SK-N-SH (cell line): Measurements from ENCODE around the gene RS1.

Experiments
- EP300 ChIP-seq, 2 experiments: IDR thresholded peaks; 2 replicates each; pipeline versions ENCODE4 v1.4.0 to v1.6.1; 2012; ENCODE audit warnings: borderline replicate concordance in 1 of 2, low read depth in 1 of 2, low read length in 1 of 2
- EZH2phosphoT487 ChIP-seq: fragments of 200-600 bp; sonication (generic); IDR thresholded peaks from 2 replicates; pipeline ENCODE4 v1.6.1; 2017; ENCODE audit warnings: low read depth, mixed run types, mild to moderate bottlenecking, antibody characterized with exemption, moderate library complexity, borderline replicate concordance
- NFIC ChIP-seq: IDR thresholded peaks from 2 replicates; pipeline ENCODE4 v1.4.0; 2012; ENCODE audit warnings: borderline replicate concordance
- NRF1 ChIP-seq: IDR thresholded peaks from 2 replicates; pipeline ENCODE4 v1.6.1; 2012; ENCODE audit warnings: low read depth, mild to moderate bottlenecking, low read length
- POLR2AphosphoS5 ChIP-seq: IDR thresholded peaks from 2 replicates; pipeline ENCODE4 v1.6.1; 2012; ENCODE audit warnings: low read depth, low read length
- RFX5 ChIP-seq: IDR thresholded peaks from 2 replicates; pipeline ENCODE4 v1.6.1; 2012; ENCODE audit warnings: mild to moderate bottlenecking, improper control_type of control experiment, low read length
- SMC3 ChIP-seq: IDR thresholded peaks from 2 replicates; pipeline ENCODE4 v1.6.1; 2012; ENCODE audit warnings: low read depth, low read length, improper control_type of control experiment
- TAF1 ChIP-seq: IDR thresholded peaks from 2 replicates; pipeline ENCODE4 v1.6.1; 2012; ENCODE audit warnings: low read depth, mild to moderate bottlenecking, low read length, moderate library complexity, borderline replicate concordance
- TEAD4 ChIP-seq: IDR thresholded peaks from 2 replicates; pipeline ENCODE4 v1.4.0; 2012; ENCODE audit warnings: mild to moderate bottlenecking, borderline replicate concordance; ENCODE audit not compliant: insufficient read depth
- YY1 ChIP-seq: IDR thresholded peaks from 2 replicates; pipeline ENCODE4 v1.4.0; 2012; ENCODE audit warnings: low read depth, mild to moderate bottlenecking
- TF ChIP-seq, protein P1 (sequence below): fragments of 200-600 bp; sonication (generic); IDR thresholded peaks from 2 replicates; pipeline ENCODE4 v1.6.1; 2017; ENCODE audit warnings: antibody characterized with exemption, mild to moderate bottlenecking, moderate library complexity
- TF ChIP-seq, protein P2 (sequence below): IDR thresholded peaks from 2 replicates; pipeline ENCODE4 v1.4.0; 2012; ENCODE audit warnings: low read depth
- TF ChIP-seq, protein P3 (sequence below): fragments of 150-350 bp; IDR thresholded peaks from 2 replicates; pipeline ENCODE4 v1.6.1; 2016; ENCODE audit warnings: mild to moderate bottlenecking, low read depth, low read length
- TF ChIP-seq, protein P4 (sequence below): IDR thresholded peaks from 2 replicates; pipeline ENCODE4 v1.4.0; 2012; ENCODE audit warnings: low read depth, borderline replicate concordance

DNA sequence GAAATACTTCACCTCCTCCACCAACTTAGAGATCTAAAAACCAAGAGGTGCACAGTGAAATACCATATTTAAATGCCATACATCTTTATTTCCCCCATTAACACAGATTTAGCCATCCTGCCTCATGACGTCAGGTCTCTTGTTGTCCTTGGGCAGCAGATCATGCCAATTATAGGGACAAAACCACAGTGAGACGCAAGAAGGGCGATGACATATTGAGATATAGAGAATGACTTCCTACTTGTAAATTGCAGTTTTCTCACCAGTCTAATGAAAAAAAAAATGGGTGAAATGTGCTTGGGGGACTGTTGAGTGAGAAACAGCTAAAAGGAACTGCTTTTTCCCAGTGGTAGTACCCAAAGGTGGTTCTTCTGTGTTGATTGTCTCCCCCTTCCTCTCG is 24.3 kb downstream of the RS1 start:
- TF ChIP-seq, protein P1, sequence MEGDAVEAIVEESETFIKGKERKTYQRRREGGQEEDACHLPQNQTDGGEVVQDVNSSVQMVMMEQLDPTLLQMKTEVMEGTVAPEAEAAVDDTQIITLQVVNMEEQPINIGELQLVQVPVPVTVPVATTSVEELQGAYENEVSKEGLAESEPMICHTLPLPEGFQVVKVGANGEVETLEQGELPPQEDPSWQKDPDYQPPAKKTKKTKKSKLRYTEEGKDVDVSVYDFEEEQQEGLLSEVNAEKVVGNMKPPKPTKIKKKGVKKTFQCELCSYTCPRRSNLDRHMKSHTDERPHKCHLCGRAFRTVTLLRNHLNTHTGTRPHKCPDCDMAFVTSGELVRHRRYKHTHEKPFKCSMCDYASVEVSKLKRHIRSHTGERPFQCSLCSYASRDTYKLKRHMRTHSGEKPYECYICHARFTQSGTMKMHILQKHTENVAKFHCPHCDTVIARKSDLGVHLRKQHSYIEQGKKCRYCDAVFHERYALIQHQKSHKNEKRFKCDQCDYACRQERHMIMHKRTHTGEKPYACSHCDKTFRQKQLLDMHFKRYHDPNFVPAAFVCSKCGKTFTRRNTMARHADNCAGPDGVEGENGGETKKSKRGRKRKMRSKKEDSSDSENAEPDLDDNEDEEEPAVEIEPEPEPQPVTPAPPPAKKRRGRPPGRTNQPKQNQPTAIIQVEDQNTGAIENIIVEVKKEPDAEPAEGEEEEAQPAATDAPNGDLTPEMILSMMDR: no peak
- no peak for TF ChIP-seq TAF1
- no peak for TF ChIP-seq NFIC
- TF ChIP-seq RFX5: no peak
- TF ChIP-seq EZH2phosphoT487: no peak
- TF ChIP-seq, protein P2, sequence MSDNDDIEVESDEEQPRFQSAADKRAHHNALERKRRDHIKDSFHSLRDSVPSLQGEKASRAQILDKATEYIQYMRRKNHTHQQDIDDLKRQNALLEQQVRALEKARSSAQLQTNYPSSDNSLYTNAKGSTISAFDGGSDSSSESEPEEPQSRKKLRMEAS: no peak
- no peak for TF ChIP-seq EP300 (IDR thresholded peaks at IDR 0.05; ENCODE audit: borderline replicate concordance in 1 of 2, low read depth in 1 of 2, low read length in 1 of 2)
- TF ChIP-seq, protein P3, sequence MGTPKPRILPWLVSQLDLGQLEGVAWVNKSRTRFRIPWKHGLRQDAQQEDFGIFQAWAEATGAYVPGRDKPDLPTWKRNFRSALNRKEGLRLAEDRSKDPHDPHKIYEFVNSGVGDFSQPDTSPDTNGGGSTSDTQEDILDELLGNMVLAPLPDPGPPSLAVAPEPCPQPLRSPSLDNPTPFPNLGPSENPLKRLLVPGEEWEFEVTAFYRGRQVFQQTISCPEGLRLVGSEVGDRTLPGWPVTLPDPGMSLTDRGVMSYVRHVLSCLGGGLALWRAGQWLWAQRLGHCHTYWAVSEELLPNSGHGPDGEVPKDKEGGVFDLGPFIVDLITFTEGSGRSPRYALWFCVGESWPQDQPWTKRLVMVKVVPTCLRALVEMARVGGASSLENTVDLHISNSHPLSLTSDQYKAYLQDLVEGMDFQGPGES: no peak
- no peak for TF ChIP-seq NRF1
- TF ChIP-seq, protein P4, sequence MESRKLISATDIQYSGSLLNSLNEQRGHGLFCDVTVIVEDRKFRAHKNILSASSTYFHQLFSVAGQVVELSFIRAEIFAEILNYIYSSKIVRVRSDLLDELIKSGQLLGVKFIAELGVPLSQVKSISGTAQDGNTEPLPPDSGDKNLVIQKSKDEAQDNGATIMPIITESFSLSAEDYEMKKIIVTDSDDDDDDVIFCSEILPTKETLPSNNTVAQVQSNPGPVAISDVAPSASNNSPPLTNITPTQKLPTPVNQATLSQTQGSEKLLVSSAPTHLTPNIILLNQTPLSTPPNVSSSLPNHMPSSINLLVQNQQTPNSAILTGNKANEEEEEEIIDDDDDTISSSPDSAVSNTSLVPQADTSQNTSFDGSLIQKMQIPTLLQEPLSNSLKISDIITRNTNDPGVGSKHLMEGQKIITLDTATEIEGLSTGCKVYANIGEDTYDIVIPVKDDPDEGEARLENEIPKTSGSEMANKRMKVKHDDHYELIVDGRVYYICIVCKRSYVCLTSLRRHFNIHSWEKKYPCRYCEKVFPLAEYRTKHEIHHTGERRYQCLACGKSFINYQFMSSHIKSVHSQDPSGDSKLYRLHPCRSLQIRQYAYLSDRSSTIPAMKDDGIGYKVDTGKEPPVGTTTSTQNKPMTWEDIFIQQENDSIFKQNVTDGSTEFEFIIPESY: no peak
- no peak for TF ChIP-seq YY1
- TF ChIP-seq POLR2AphosphoS5: no peak
- no peak for TF ChIP-seq TEAD4
- TF ChIP-seq SMC3: no peak
